Measurements from ENCODE around the gene CST6.
A peak's percentile ranks its signal among the peaks of the same experiment; 100 is the strongest.
"Not testable (repeated sequence)": the region's sequence is repeated elsewhere in the genome, so short reads cannot be mapped to it uniquely, and the experiment has no call there.

The CST6 gene

GRCh38 chr11:66012946-66013761 is 1.3 kb downstream of the CST6 start:
- Histone ChIP-seq H3K27ac (peak overlapping the region in 5 of 21 experiments; percentile 1 to 71 (median 13)), H3K4me3 (peak overlapping the region in 1 of 7 experiments; percentile 22)

- Histone ChIP-seq H3K4me3 (no peak overlapping the region), H3K27ac (peak overlapping the region in 3 of 21 experiments; percentile 23 to 71 (median 24))
Measured at GRCh38 chr11:66013762-66014100, 1.9 kb downstream of the CST6 start.

- Histone ChIP-seq H3K27ac (no peak overlapping the region), H3K4me3 (no peak overlapping the region)
Measured at GRCh38 chr11:66014804-66015453, 3.1 kb downstream of the CST6 start.

- H3K27ac ChIP-seq, result no peak overlapping the region
- H3K4me3 ChIP-seq, result no peak overlapping the region
Measured at GRCh38 chr11:66015454-66015881, 3.7 kb downstream of the CST6 start.

- H3K27ac ChIP-seq, result peak overlapping the region in 1 of 21 experiments; percentile 7
- H3K4me3 ChIP-seq, result no peak overlapping the region
Measured at GRCh38 chr11:66015936-66016792, 4.4 kb downstream of the CST6 start.

- H3K27ac ChIP-seq, result peak overlapping the region in 1 of 21 experiments; percentile 7
Measured at GRCh38 chr11:66016793-66017177, 5.0 kb downstream of the CST6 start.

GRCh38 chr11:66017321-66017720 is 5.5 kb downstream of the CST6 start:
- H3K4me3 ChIP-seq, result no peak overlapping the region
- H3K27ac ChIP-seq, result peak overlapping the region in 1 of 21 experiments; percentile 7

More at GRCh38 chr11:66016793-66017177, 5.0 kb downstream of the CST6 start:
- no peak overlapping the region for H3K4me3 ChIP-seq

- H3K27ac ChIP-seq, result peak overlapping the region in 2 of 21 experiments; percentile 33 to 55
- H3K4me3 ChIP-seq, result no peak overlapping the region
Measured at GRCh38 chr11:66020212-66020611, 8.4 kb downstream of the CST6 start.

GRCh38 chr11:66020618-66021357 is 9.0 kb downstream of the CST6 start:
- peak overlapping the region in 5 of 21 experiments; percentile 11 to 58 (median 33) for H3K27ac ChIP-seq
- no peak overlapping the region for H3K4me3 ChIP-seq

GRCh38 chr11:66022401-66023185 is 10.8 kb downstream of the CST6 start:
- H3K4me3 ChIP-seq, result peak overlapping the region in 1 of 7 experiments; percentile 3
- H3K27ac ChIP-seq, result peak overlapping the region in 1 of 21 experiments; percentile 8

- not testable (repeated sequence) for H3K27ac ChIP-seq, H3K4me3 ChIP-seq
Measured at GRCh38 chr11:66023186-66023440, 11.3 kb downstream of the CST6 start.

GRCh38 chr11:66026017-66026529 is 14.3 kb downstream of the CST6 start, which contains the start of gene CATSPER1:
Gene CATSPER1 (minus strand): TSS chr11:66026479. CDS start chr11:66026379, 100 bp downstream.
- Histone ChIP-seq H3K27ac (no peak within 1 kb of the TSS), H3K4me3 (no peak within 1 kb of the TSS)

GRCh38 chr11:66032957-66033735 is 21.3 kb downstream of the CST6 start:
- H3K27ac ChIP-seq, result no peak overlapping the region
- H3K4me3 ChIP-seq, result no peak overlapping the region

- Histone ChIP-seq H3K4me3 (no peak overlapping the region), H3K27ac (no peak overlapping the region)
Measured at GRCh38 chr11:66035653-66036333, 24.0 kb downstream of the CST6 start.

GRCh38 chr11:66036334-66036710 is 24.5 kb downstream of the CST6 start:
- Histone ChIP-seq H3K4me3 (no peak overlapping the region), H3K27ac (no peak overlapping the region)

GRCh38 chr11:66037327-66037726 is 25.5 kb downstream of the CST6 start:
- H3K4me3 ChIP-seq, result no peak overlapping the region
- H3K27ac ChIP-seq, result no peak overlapping the region

GRCh38 chr11:66039765-66040164 is 28.0 kb downstream of the CST6 start:
- H3K27ac ChIP-seq, result no peak overlapping the region
- no peak overlapping the region for H3K4me3 ChIP-seq
